Transverse colon (tissue), 4 donors: ENCODE measurements around the gene PIEZO2. TPM values are rescaled to one million over a fixed set of nuclear protein-coding genes. Genes with fewer than 3 reads are reported as not detected.

Experiments used
- DNase-seq: peaks from one replicate; pipeline ENCODE4 v3.0.0-alpha.2; 2019
- H3K27ac ChIP-seq, 4 donors: fragments of 200-600 bp; sonication (generic); 2 replicates each; pipeline ENCODE4 v1.5.1; 2016 to 2018; ENCODE audit warnings: inconsistent platforms in 4 of 4
- H3K27me3 ChIP-seq: fragments of 200-600 bp; sonication (generic); 2 replicates; pipeline ENCODE4 v1.5.1; 2017; ENCODE audit warnings: inconsistent platforms
- H3K36me3 ChIP-seq, 4 donors: fragments of 200-600 bp; sonication (generic); 2 replicates each; pipeline ENCODE4 v1.5.1; 2017 to 2019; ENCODE audit warnings: inconsistent platforms in 4 of 4
- H3K4me1 ChIP-seq, 4 donors: fragments of 200-600 bp; sonication (generic); 2 replicates each; pipeline ENCODE4 v1.5.1; 2017 to 2020; ENCODE audit warnings: inconsistent platforms in 4 of 4
- H3K4me3 ChIP-seq, 4 donors: fragments of 200-600 bp; sonication (generic); 1 replicate in 1 of 4; 2 replicates in 3 of 4; pipeline versions ENCODE4 v1.5.1 to v1.6.1; 2017 to 2019; ENCODE audit warnings: inconsistent platforms in 4 of 4
- H3K9me3 ChIP-seq, 2 donors: fragments of 200-600 bp; sonication (generic); 2 replicates each; pipeline ENCODE4 v1.5.1; 2017 to 2019; ENCODE audit warnings: inconsistent platforms in 2 of 2
- EP300 ChIP-seq: sonication (generic); formaldehyde crosslinking; IDR thresholded peaks from one replicate; pipeline ENCODE4 v1.6.1; 2017; ENCODE audit warnings: antibody characterized with exemption, low read depth
- POLR2A ChIP-seq: fragments of 450-650 bp; IDR thresholded peaks from one replicate; pipeline ENCODE4 v1.6.1; 2016; ENCODE audit warnings: antibody characterized with exemption, mild to moderate bottlenecking, moderate library complexity
- POLR2AphosphoS5 ChIP-seq, 3 donors: sonication (generic); formaldehyde crosslinking; IDR thresholded peaks; one replicate each; pipeline ENCODE4 v1.6.1; 2016; ENCODE audit warnings: antibody characterized with exemption in 3 of 3
- whole genome bisulfite sequencing, 2 donors: methylation state at CpG; one replicate each; pipeline ENCODE4 v1.1.5; 2018; ENCODE audit warnings: low coverage in 1 of 2; 5-methylcytosine and 5-hydroxymethylcytosine counted together
- in situ Hi-C, 4 donors: fragments of 200-750 bp; cut with MboI; loops; one replicate each; pipeline versions ENCODE4 v1.15.0 to v1.15.1; 2017; ENCODE audit warnings: low sequenced_read_pairs in 3 of 4, low pct_ligation_motif_present in 1 of 4, low pct_unique_long_range_greater_than_20kb in 1 of 4
- intact Hi-C: fragments of 100-400 bp; cut with DNase I; formaldehyde crosslinking; loops from one replicate; pipeline ENCODE4 v1.15.1; 2023; ENCODE audit warnings: low total_unique reads
- total RNA-seq, 4 donors: library from RNA; depleted of rRNA; stranded (reverse); fragments of >200 nt; gene quantifications; one replicate each; pipeline ENCODE4 v1.1.0, GENCODE V29; 2016
- TF ChIP-seq, protein P1 (sequence below), 5 experiments: fragments of 200-600 bp in 3 of 5; fragments of 450-650 bp in 2 of 5; sonication (generic) in 3 of 5; IDR thresholded peaks; 1 replicate in 2 of 5; 2 replicates in 3 of 5; pipeline ENCODE4 v1.5.1; 2016 to 2017; ENCODE audit warnings: antibody characterized with exemption in 5 of 5, inconsistent platforms in 3 of 5, mild to moderate bottlenecking in 2 of 5, moderate library complexity in 1 of 5

PIEZO2 gene
- total RNA-seq, 4 donors from 2014 or later, result 2.9 to 7.5 (median 4.5) TPM

- 73 to 76% methylated on average over 3 to 9 of the region's 9 CpGs for WGBS, 2 donors
- Histone ChIP-seq H3K4me1 (no peaks in the 10 kb centered on the region), H3K36me3 (no peaks in the 10 kb centered on the region), H3K9me3 (no peaks in the 10 kb centered on the region), H3K4me3 (no peak overlapping the region), H3K27ac (no peak overlapping the region), H3K27me3 (no peaks in the 10 kb centered on the region)
- TF ChIP-seq POLR2A, result no peak
- TF ChIP-seq POLR2AphosphoS5 (IDR thresholded peaks at IDR 0.05), result no peak
- TF ChIP-seq, protein P1, sequence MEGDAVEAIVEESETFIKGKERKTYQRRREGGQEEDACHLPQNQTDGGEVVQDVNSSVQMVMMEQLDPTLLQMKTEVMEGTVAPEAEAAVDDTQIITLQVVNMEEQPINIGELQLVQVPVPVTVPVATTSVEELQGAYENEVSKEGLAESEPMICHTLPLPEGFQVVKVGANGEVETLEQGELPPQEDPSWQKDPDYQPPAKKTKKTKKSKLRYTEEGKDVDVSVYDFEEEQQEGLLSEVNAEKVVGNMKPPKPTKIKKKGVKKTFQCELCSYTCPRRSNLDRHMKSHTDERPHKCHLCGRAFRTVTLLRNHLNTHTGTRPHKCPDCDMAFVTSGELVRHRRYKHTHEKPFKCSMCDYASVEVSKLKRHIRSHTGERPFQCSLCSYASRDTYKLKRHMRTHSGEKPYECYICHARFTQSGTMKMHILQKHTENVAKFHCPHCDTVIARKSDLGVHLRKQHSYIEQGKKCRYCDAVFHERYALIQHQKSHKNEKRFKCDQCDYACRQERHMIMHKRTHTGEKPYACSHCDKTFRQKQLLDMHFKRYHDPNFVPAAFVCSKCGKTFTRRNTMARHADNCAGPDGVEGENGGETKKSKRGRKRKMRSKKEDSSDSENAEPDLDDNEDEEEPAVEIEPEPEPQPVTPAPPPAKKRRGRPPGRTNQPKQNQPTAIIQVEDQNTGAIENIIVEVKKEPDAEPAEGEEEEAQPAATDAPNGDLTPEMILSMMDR (IDR thresholded peaks at IDR 0.05), result no peak
- no peak for TF ChIP-seq EP300
- intact Hi-C loops, result no loop called here
- DNase-seq, result no peak
- in situ Hi-C loops, result no loop called here
These were observed 433.6 kb downstream of the PIEZO2 start for GRCh38 chr18:10715791-10716190.

GRCh38 chr18:10713409-10713808 is 436.0 kb downstream of the PIEZO2 start:
- Histone ChIP-seq H3K27me3 (no peaks in the 10 kb centered on the region), H3K4me3 (no peak overlapping the region), H3K9me3 (no peaks in the 10 kb centered on the region), H3K4me1 (no peaks in the 10 kb centered on the region), H3K36me3 (no peaks in the 10 kb centered on the region), H3K27ac (no peak overlapping the region)
- 57 to 63% methylated on average over 1 to 2 of the region's 2 CpGs for WGBS, 2 donors
- intact Hi-C loops (no loop called here), in situ Hi-C loops (no loop called here)
- TF ChIP-seq, protein P1 (IDR thresholded peaks at IDR 0.05), result no peak
- no peak for TF ChIP-seq EP300
- no peak for TF ChIP-seq POLR2AphosphoS5 (IDR thresholded peaks at IDR 0.05)
- no peak for TF ChIP-seq POLR2A
- no peak for DNase-seq

DNA sequence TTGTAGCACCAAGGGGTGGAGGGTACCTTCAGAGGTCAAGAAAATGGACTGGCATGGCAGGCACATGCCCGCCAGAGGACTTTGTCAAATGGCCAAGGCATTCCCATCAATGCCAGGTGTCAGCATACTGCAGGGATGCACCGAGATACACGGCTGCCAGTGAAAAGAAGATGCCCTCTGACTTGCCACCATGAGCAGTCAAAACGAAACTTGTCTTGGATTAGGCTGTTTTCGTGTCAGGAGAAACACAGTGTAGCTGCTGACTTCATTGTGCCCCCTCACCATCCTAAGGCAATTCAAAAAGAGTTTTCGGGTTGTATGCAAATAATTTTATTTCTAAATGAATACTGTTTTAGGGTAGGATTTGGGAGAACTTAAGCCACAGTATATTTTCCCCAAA is 442.1 kb downstream of the PIEZO2 start:
- no peak overlapping the region for H3K4me3 ChIP-seq
- TF ChIP-seq POLR2A (no peak), POLR2AphosphoS5 (IDR thresholded peaks at IDR 0.05) (no peak), EP300 (no peak)
- TF ChIP-seq, protein P1 (IDR thresholded peaks at IDR 0.05), result no peak
- intact Hi-C loops, result no loop called here
- H3K4me1 ChIP-seq, result no peaks in the 10 kb centered on the region
- H3K36me3 ChIP-seq, result no peaks in the 10 kb centered on the region
- H3K27ac ChIP-seq, result no peak overlapping the region
- in situ Hi-C loops, result no loop called here
- H3K9me3 ChIP-seq, result no peaks in the 10 kb centered on the region
- no peak for DNase-seq
- 67 to 100% methylated on average over 1 to 6 of the region's 6 CpGs for WGBS, 2 donors
- H3K27me3 ChIP-seq, result no peaks in the 10 kb centered on the region

GRCh38 chr18:10705786-10706185 is 443.6 kb downstream of the PIEZO2 start:
- TF ChIP-seq, protein P1 (IDR thresholded peaks at IDR 0.05), result no peak
- TF ChIP-seq POLR2A, result no peak
- TF ChIP-seq POLR2AphosphoS5 (IDR thresholded peaks at IDR 0.05), result no peak
- TF ChIP-seq EP300, result no peak
- Histone ChIP-seq H3K4me1 (no peaks in the 10 kb centered on the region), H3K27ac (no peak overlapping the region), H3K36me3 (no peaks in the 10 kb centered on the region), H3K9me3 (no peaks in the 10 kb centered on the region), H3K27me3 (no peaks in the 10 kb centered on the region), H3K4me3 (no peak overlapping the region)
- intact Hi-C loops (no loop called here), in situ Hi-C loops (no loop called here)
- no peak for DNase-seq
- 40 to 45% methylated on average over 3 of the region's 3 CpGs for WGBS, 2 donors
